Activated T-helper 1 cell treated with anti-CD3 and anti-CD28 coated beads, Interleukin-12 subunit alpha, Interleukin-12 subunit beta, Interleukin-2, Interleukin-4 antibody, amounts not matched to agents 30 ng/mL and 10 ng/mL and 1 ng/mL, durations not matched to agents 14 hours and 24 hours and 36 hours (primary cell): ENCODE measurements around the gene CNOT6L. TPM values are rescaled to one million over a fixed set of nuclear protein-coding genes. Genes with fewer than 3 reads are reported as not detected.
A peak's percentile ranks its signal among the peaks of the same experiment; 100 is the strongest.
"Not testable (repeated sequence)": the region's sequence is repeated elsewhere in the genome, so short reads cannot be mapped to it uniquely, and the experiment has no call there.

Experiments used
- DNase-seq: peaks from one replicate; pipeline ENCODE4 v3.0.0; 2021; ENCODE audit warnings: low spot score
- H3K27ac Mint-ChIP-seq: one replicate; pipeline ENCODE4 v1.8.0; 2021; ENCODE audit warnings: mild to moderate bottlenecking, mixed read lengths
- H3K27me3 Mint-ChIP-seq: one replicate; pipeline ENCODE4 v1.8.0; 2022; ENCODE audit warnings: mild to moderate bottlenecking, moderate library complexity, mixed read lengths; ENCODE audit not compliant: insufficient read depth
- H3K36me3 Mint-ChIP-seq: one replicate; pipeline ENCODE4 v1.8.0; 2021; ENCODE audit warnings: low read depth, mixed read lengths
- H3K4me1 Mint-ChIP-seq: one replicate; pipeline ENCODE4 v1.8.0; 2021; ENCODE audit warnings: low read depth, mixed read lengths
- H3K4me3 Mint-ChIP-seq: one replicate; pipeline ENCODE4 v1.8.0; 2021; ENCODE audit warnings: mild to moderate bottlenecking, moderate library complexity, mixed read lengths
- H3K9me3 Mint-ChIP-seq: one replicate; pipeline ENCODE4 v1.8.0; 2021; ENCODE audit warnings: mixed read lengths
- intact Hi-C: fragments of 100-400 bp; cut with micrococcal nuclease; formaldehyde crosslinking; loops from one replicate; pipeline ENCODE4 v1.15.1; 2024
- total RNA-seq: library from RNA; stranded (reverse); gene quantifications from 2 replicates; pipeline ENCODE4 v1.2.3, GENCODE V29; 2022

The CNOT6L gene
- total RNA-seq, 1 donor from 2014 or later: 121 TPM

- Mint-ChIP-seq H3K4me3 (no peak overlapping the region), H3K9me3 (peaks cover 21% of the 10 kb centered on the region), H3K4me1 (peaks cover 22% of the 10 kb centered on the region), H3K36me3 (peaks cover 37% of the 10 kb centered on the region), H3K27me3 (no peaks in the 10 kb centered on the region), H3K27ac (peak overlapping the region; percentile 81)
- intact Hi-C loops: no loop called here
- DNase-seq: no peak
Observed at GRCh38 chr4:77795326-77795725, 23.8 kb downstream of the CNOT6L start.

GRCh38 chr4:77790146-77790545 is 29.0 kb downstream of the CNOT6L start:
- Mint-ChIP-seq H3K36me3 (peaks cover 7% of the 10 kb centered on the region), H3K4me1 (peaks cover 35% of the 10 kb centered on the region), H3K27ac (no peak overlapping the region), H3K9me3 (peaks cover 3% of the 10 kb centered on the region), H3K4me3 (no peak overlapping the region), H3K27me3 (no peaks in the 10 kb centered on the region)
- DNase-seq: no peak
- intact Hi-C loops: no loop called here

GRCh38 chr4:77788990-77789389 is 30.2 kb downstream of the CNOT6L start:
- H3K27me3 Mint-ChIP-seq: no peaks in the 10 kb centered on the region
- peaks cover 2% of the 10 kb centered on the region for H3K36me3 Mint-ChIP-seq
- no peak for DNase-seq
- peaks cover 37% of the 10 kb centered on the region for H3K4me1 Mint-ChIP-seq
- no peak overlapping the region for H3K27ac Mint-ChIP-seq
- no peaks in the 10 kb centered on the region for H3K9me3 Mint-ChIP-seq
- intact Hi-C loops: no loop called here
- no peak overlapping the region for H3K4me3 Mint-ChIP-seq

GRCh38 chr4:77787969-77788368 is 31.2 kb downstream of the CNOT6L start:
- no peak overlapping the region for H3K4me3 Mint-ChIP-seq

GRCh38 chr4:77785669-77786068 is 33.5 kb downstream of the CNOT6L start:
- Mint-ChIP-seq H3K36me3 (peaks cover 4% of the 10 kb centered on the region), H3K27me3 (no peaks in the 10 kb centered on the region), H3K27ac (no peak overlapping the region), H3K4me1 (peaks cover 56% of the 10 kb centered on the region), H3K9me3 (no peaks in the 10 kb centered on the region), H3K4me3 (no peak overlapping the region)
- intact Hi-C loops: no loop called here
- DNase-seq: no peak

More at GRCh38 chr4:77787969-77788368, 31.2 kb downstream of the CNOT6L start:
- Mint-ChIP-seq H3K9me3 (no peaks in the 10 kb centered on the region), H3K36me3 (peaks cover 2% of the 10 kb centered on the region), H3K4me1 (peaks cover 43% of the 10 kb centered on the region), H3K27ac (no peak overlapping the region), H3K27me3 (no peaks in the 10 kb centered on the region)
- intact Hi-C loops: no loop called here
- DNase-seq: no peak

GRCh38 chr4:77783895-77784294 is 35.3 kb downstream of the CNOT6L start:
- H3K4me1 Mint-ChIP-seq: peaks cover 49% of the 10 kb centered on the region
- peaks cover 5% of the 10 kb centered on the region for H3K36me3 Mint-ChIP-seq
- intact Hi-C loops: loop anchor here (5.0 kb wide), 1 partner anchor 33 kb away; the partner anchor contains the start of gene CNOT6L
- H3K27me3 Mint-ChIP-seq: no peaks in the 10 kb centered on the region
- H3K27ac Mint-ChIP-seq: no peak overlapping the region
- no peak for DNase-seq
- H3K4me3 Mint-ChIP-seq: no peak overlapping the region
- no peaks in the 10 kb centered on the region for H3K9me3 Mint-ChIP-seq

- Mint-ChIP-seq H3K27me3 (no peaks in the 10 kb centered on the region), H3K27ac (no peak overlapping the region), H3K9me3 (no peaks in the 10 kb centered on the region), H3K4me1 (peaks cover 44% of the 10 kb centered on the region), H3K4me3 (no peak overlapping the region), H3K36me3 (peaks cover 5% of the 10 kb centered on the region)
- intact Hi-C loops: loop anchor here (5.0 kb wide), 1 partner anchor 35 kb away; the partner anchor contains the start of gene CNOT6L
- DNase-seq: no peak
Observed at GRCh38 chr4:77782102-77782835, 36.9 kb downstream of the CNOT6L start.

- Mint-ChIP-seq H3K4me1 (peaks cover 52% of the 10 kb centered on the region), H3K36me3 (peaks cover 14% of the 10 kb centered on the region)
- not testable (repeated sequence) for DNase-seq, H3K4me3 Mint-ChIP-seq, H3K9me3 Mint-ChIP-seq, H3K27me3 Mint-ChIP-seq, H3K27ac Mint-ChIP-seq
- intact Hi-C loops: loop anchor here (2.0 to 5.0 kb wide), 2 partner anchors 14 to 37 kb away; partner anchors contain the start of gene CNOT6L
Observed at GRCh38 chr4:77780762-77781161, 38.4 kb downstream of the CNOT6L start.

GRCh38 chr4:77777135-77777807 is 41.9 kb downstream of the CNOT6L start:
- no peak for DNase-seq
- Mint-ChIP-seq H3K36me3 (peaks cover 23% of the 10 kb centered on the region), H3K9me3 (no peaks in the 10 kb centered on the region), H3K27me3 (no peaks in the 10 kb centered on the region), H3K27ac (no peak overlapping the region), H3K4me1 (peaks cover 36% of the 10 kb centered on the region), H3K4me3 (no peak overlapping the region)
- intact Hi-C loops: no loop called here

- intact Hi-C loops: no loop called here
- no peaks in the 10 kb centered on the region for H3K9me3 Mint-ChIP-seq
Observed at GRCh38 chr4:77776182-77777134, 42.7 kb downstream of the CNOT6L start.

GRCh38 chr4:77773101-77773500 is 46.1 kb downstream of the CNOT6L start:
- H3K27ac Mint-ChIP-seq: no peak overlapping the region
- no peak for DNase-seq
- no peaks in the 10 kb centered on the region for H3K27me3 Mint-ChIP-seq
- intact Hi-C loops: no loop called here
- no peak overlapping the region for H3K4me3 Mint-ChIP-seq
- peaks cover 28% of the 10 kb centered on the region for H3K4me1 Mint-ChIP-seq
- peaks cover 40% of the 10 kb centered on the region for H3K36me3 Mint-ChIP-seq
- H3K9me3 Mint-ChIP-seq: no peaks in the 10 kb centered on the region

More at GRCh38 chr4:77776182-77777134, 42.7 kb downstream of the CNOT6L start:
- H3K27me3 Mint-ChIP-seq: no peaks in the 10 kb centered on the region
- peaks cover 25% of the 10 kb centered on the region for H3K36me3 Mint-ChIP-seq
- no peak for DNase-seq
- H3K27ac Mint-ChIP-seq: no peak overlapping the region
- no peak overlapping the region for H3K4me3 Mint-ChIP-seq
- peaks cover 28% of the 10 kb centered on the region for H3K4me1 Mint-ChIP-seq

GRCh38 chr4:77771566-77771965 is 47.6 kb downstream of the CNOT6L start:
- Mint-ChIP-seq H3K27ac (no peak overlapping the region), H3K4me1 (peaks cover 13% of the 10 kb centered on the region), H3K36me3 (peaks cover 46% of the 10 kb centered on the region), H3K9me3 (no peaks in the 10 kb centered on the region), H3K4me3 (no peak overlapping the region), H3K27me3 (no peaks in the 10 kb centered on the region)
- intact Hi-C loops: no loop called here
- no peak for DNase-seq
